Activated naive CD4-positive, alpha-beta T cell treated with anti-CD3 and anti-CD28 coated beads for 36 hours (primary cell): ENCODE measurements around the gene ANKDD1B. TPM values are rescaled to one million over a fixed set of nuclear protein-coding genes. Genes with fewer than 3 reads are reported as not detected.

Source experiments
- CTCF ChIA-PET: fragments of 350-600 bp; sonication (Branson Sonifier 250); formaldehyde crosslinking; loops from one replicate; lab custom pipeline; 2021; ENCODE audit warnings: antibody characterized with exemption; lab: Charles Lee
- DNase-seq: peaks from one replicate; pipeline ENCODE4 v3.0.0-alpha.2; 2020
- H3K27ac Mint-ChIP-seq: one replicate; pipeline ENCODE4 v1.8.0; 2021; ENCODE audit warnings: mild to moderate bottlenecking, mixed read lengths
- H3K27me3 Mint-ChIP-seq: one replicate; pipeline ENCODE4 v1.8.0; 2021; ENCODE audit warnings: low read depth, mixed read lengths
- H3K36me3 Mint-ChIP-seq: one replicate; pipeline ENCODE4 v1.8.0; 2021; ENCODE audit warnings: low read depth, mixed read lengths
- H3K4me1 Mint-ChIP-seq: one replicate; pipeline ENCODE4 v1.8.0; 2021; ENCODE audit warnings: low read depth, mixed read lengths
- H3K4me3 Mint-ChIP-seq: one replicate; pipeline ENCODE4 v1.8.0; 2021; ENCODE audit warnings: mild to moderate bottlenecking, moderate library complexity, mixed read lengths
- H3K9me3 Mint-ChIP-seq: one replicate; pipeline ENCODE4 v1.8.0; 2021; ENCODE audit warnings: mixed read lengths
- intact Hi-C: fragments of 100-400 bp; cut with micrococcal nuclease; formaldehyde crosslinking; loops from one replicate; pipeline ENCODE4 v1.15.1; 2023
- total RNA-seq, 2 experiments: library from RNA; stranded (reverse); gene quantifications; one replicate each; pipeline ENCODE4 v1.2.3, GENCODE V29; 2021

ANKDD1B gene
- total RNA-seq, 2 experiments from 2014 or later: not detected

GRCh38 chr5:75720882-75721281 lies 109.6 kb downstream of the ANKDD1B start:
- intact Hi-C loops: no loop called here
- no peak overlapping the region for H3K27ac Mint-ChIP-seq
- no peak for DNase-seq
- H3K36me3 Mint-ChIP-seq: peaks cover 1% of the 10 kb centered on the region
- no peak overlapping the region for H3K4me3 Mint-ChIP-seq
- H3K9me3 Mint-ChIP-seq: no peaks in the 10 kb centered on the region
- peaks cover 5% of the 10 kb centered on the region for H3K4me1 Mint-ChIP-seq
- CTCF ChIA-PET: no interaction called here
- H3K27me3 Mint-ChIP-seq: no peaks in the 10 kb centered on the region

Other genes with a start within 250 kb of the ANKDD1B start
- gene CERT1, start 99.8 kb upstream of the ANKDD1B start, total RNA-seq: 10 to 100 TPM; 17.1 to 18.5 TPM
- gene POLK, start 99.6 kb upstream of the ANKDD1B start, total RNA-seq: 10 to 100 TPM; 26.8 to 29.0 TPM
- 10 to 100 TPM; 17.5 to 17.7 TPM for gene POC5, start 106.0 kb downstream of the ANKDD1B start, total RNA-seq